GM12801 (cell line): ENCODE data around the gene ACTL7B.

Source experiments
- CTCF ChIP-seq: IDR thresholded peaks from one replicate; pipeline ENCODE4 v1.5.1; 2011; ENCODE audit warnings: control low read depth; ENCODE audit not compliant: insufficient read length; ENCODE audit errors: extremely low read depth

Gene ACTL7B

GRCh38 chr9:108837530-108837929 lies 18.3 kb downstream of the ACTL7B start:
- TF ChIP-seq CTCF = no peak

- TF ChIP-seq CTCF = no peak
Observed at GRCh38 chr9:108836781-108837180, 19.0 kb downstream of the ACTL7B start.

GRCh38 chr9:108836319-108836718 lies 19.5 kb downstream of the ACTL7B start:
- TF ChIP-seq CTCF = no peak

GRCh38 chr9:108835831-108836230 lies 20.0 kb downstream of the ACTL7B start:
- TF ChIP-seq CTCF = no peak

- TF ChIP-seq CTCF = no peak
Observed at GRCh38 chr9:108834959-108835665, 20.7 kb downstream of the ACTL7B start.

GRCh38 chr9:108832179-108832500 lies 23.6 kb downstream of the ACTL7B start:
- no peak for TF ChIP-seq CTCF

- TF ChIP-seq CTCF = no peak
Observed at GRCh38 chr9:108831496-108832178, 24.1 kb downstream of the ACTL7B start.
